Panc1 (cell line): Measurements from ENCODE around the gene GOLGA3. TPM values are rescaled to one million over a fixed set of nuclear protein-coding genes. Genes with fewer than 3 reads are reported as not detected.
A peak's percentile ranks its signal among the peaks of the same experiment; 100 is the strongest.
"Not testable (repeated sequence)": the region's sequence is repeated elsewhere in the genome, so short reads cannot be mapped to it uniquely, and the experiment has no call there.

Source experiments
- ATAC-seq: fragments of 200-7000 bp; cut with Tn5 transposase; 2 replicates; pipeline ENCODE4 v1.9.1; 2020; ENCODE audit warnings: mild to moderate bottlenecking, moderate library complexity
- BruUV-seq: library from RNA; stranded (reverse); fragments of 400-500 nt; replicated peaks from 2 replicates; lab custom pipeline; 2021; lab: Mats Ljungman, UMichigan
- CTCF ChIA-PET: fragments of 300-600 bp; sonication (Branson Sonifier 250); formaldehyde crosslinking; loops from one replicate; lab custom pipeline; 2022; ENCODE audit warnings: antibody characterized with exemption; lab: Charles Lee
- POLR2A ChIA-PET: fragments of 300-600 bp; sonication (Branson Sonifier 250); formaldehyde crosslinking; loops from one replicate; lab custom pipeline; 2022; ENCODE audit warnings: antibody characterized with exemption; lab: Charles Lee
- DNase-seq: peaks from one replicate; pipeline ENCODE4 v3.0.0-alpha.2; 2010; ENCODE audit warnings: low read depth, low spot score
- H3K27ac ChIP-seq: 2 replicates; pipeline ENCODE4 v1.5.1; 2011; ENCODE audit warnings: mild to moderate bottlenecking, low read length, inconsistent platforms
- H3K27me3 ChIP-seq: fragments of 200-500 bp; sonication (Bioruptor generic); 2 replicates; pipeline ENCODE4 v1.6.0; 2014; ENCODE audit warnings: low read length, inconsistent platforms; ENCODE audit not compliant: control insufficient read depth, insufficient read depth
- H3K36me3 ChIP-seq: fragments of 200-500 bp; sonication (Bioruptor generic); 2 replicates; pipeline ENCODE4 v1.5.1; 2014; ENCODE audit warnings: inconsistent platforms, mild to moderate bottlenecking, low read length, moderate library complexity; ENCODE audit not compliant: control insufficient read depth, insufficient read depth
- H3K4me1 ChIP-seq: 2 replicates; pipeline ENCODE4 v1.5.1; 2011; ENCODE audit warnings: inconsistent platforms, mild to moderate bottlenecking, low read length, moderate library complexity; ENCODE audit not compliant: control insufficient read depth, insufficient read depth
- H3K4me3 ChIP-seq, 2 experiments: 2 replicates each; pipeline ENCODE4 v1.5.1; 2011 to 2012; ENCODE audit warnings: low read depth in 2 of 2, low read length in 2 of 2, mild to moderate bottlenecking in 2 of 2, inconsistent platforms in 1 of 2, moderate library complexity in 1 of 2
- H3K9me3 ChIP-seq: fragments of 200-500 bp; sonication (Bioruptor generic); 2 replicates; pipeline ENCODE4 v1.5.1; 2014; ENCODE audit warnings: low read depth, mild to moderate bottlenecking, inconsistent platforms, low read length, moderate library complexity; ENCODE audit not compliant: control insufficient read depth, insufficient read depth
- POLR2AphosphoS5 ChIP-seq: IDR thresholded peaks from 2 replicates; pipeline ENCODE4 v1.6.1; 2012; ENCODE audit warnings: mild to moderate bottlenecking, low read depth, low read length, moderate library complexity
- SIN3A ChIP-seq: IDR thresholded peaks from 2 replicates; pipeline ENCODE4 v1.6.1; 2012; ENCODE audit warnings: low read depth, mild to moderate bottlenecking, low read length, moderate library complexity, borderline replicate concordance; ENCODE audit not compliant: insufficient read depth
- TCF7L2 ChIP-seq: IDR thresholded peaks from 2 replicates; pipeline ENCODE4 v1.6.1; 2011; ENCODE audit warnings: mild to moderate bottlenecking, low read depth, low read length, inconsistent platforms
- in situ Hi-C: cut with HindIII; loops from 2 replicates; pipeline ENCODE4 v1.10.0; 2016; ENCODE audit warnings: low sequenced_read_pairs, low pct_unique_long_range_greater_than_20kb
- intact Hi-C: fragments of 100-400 bp; cut with micrococcal nuclease; formaldehyde crosslinking; loops from one replicate; pipeline ENCODE4 v1.10.0; 2022; ENCODE audit not compliant: unreplicated experiment
- total RNA-seq: library from RNA; stranded (reverse); gene quantifications from one replicate; pipeline ENCODE4 v1.2.1, GENCODE V29; 2021; ENCODE audit not compliant: unreplicated experiment
- TF ChIP-seq, protein P1 (sequence below): fragments of 450-650 bp; IDR thresholded peaks from 2 replicates; pipeline ENCODE4 v1.5.1; 2017; ENCODE audit warnings: mild to moderate bottlenecking
- TF ChIP-seq, protein P2 (sequence below), 2 experiments: IDR thresholded peaks; 2 replicates each; pipeline ENCODE4 v1.6.1; 2011 to 2012; ENCODE audit warnings: low read depth in 2 of 2, control low read depth in 1 of 2, low read length in 1 of 2, mild to moderate bottlenecking in 1 of 2, moderate library complexity in 1 of 2; ENCODE audit not compliant: insufficient read depth in 1 of 2

GOLGA3 gene
- total RNA-seq, 1 experiment from 2014 or later, result 61.1 TPM

DNA sequence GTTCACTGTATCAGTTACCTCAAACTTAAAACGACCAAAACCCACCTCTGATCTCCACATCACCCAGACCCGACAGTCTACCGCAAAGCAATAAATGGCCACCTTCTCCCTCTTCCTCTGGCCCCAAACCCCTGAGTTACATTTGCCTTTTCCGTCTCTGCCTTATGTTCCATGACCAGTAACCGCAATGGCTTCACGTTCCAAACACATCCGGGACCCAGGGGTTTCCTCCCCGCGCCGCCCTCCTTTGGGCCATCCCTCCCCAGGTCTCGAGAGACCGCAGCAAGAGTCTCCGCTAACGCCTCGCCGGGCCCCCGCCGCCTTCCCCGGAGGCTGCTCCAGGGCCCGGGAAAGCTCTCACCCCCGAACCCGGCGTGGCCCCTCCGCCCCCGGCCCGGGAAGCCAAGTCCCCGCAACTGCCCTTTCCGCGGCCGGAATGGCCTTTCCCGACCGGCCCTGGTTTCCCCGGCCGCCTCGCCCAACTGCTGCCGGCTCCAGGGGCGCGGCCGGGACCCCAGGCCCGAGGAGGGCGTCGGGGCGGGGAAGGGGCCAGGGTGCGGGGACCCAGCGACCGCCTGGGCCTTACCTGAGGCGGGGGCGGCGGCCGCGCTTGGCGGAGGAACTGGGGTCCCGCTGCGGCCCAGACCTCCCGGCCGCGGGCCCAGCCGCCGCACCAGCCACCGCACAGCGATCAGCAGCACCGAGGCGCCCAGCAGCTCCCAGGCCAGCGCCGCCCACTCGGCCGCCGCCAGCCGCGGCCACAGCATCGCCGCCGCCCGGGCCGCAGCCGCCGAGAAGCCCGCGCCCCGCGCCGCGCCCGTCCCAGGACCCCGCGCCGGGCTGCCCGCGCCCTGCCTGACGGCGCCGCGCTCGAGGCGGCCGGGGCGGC is 67.4 kb downstream of the GOLGA3 start, which contains the start of gene ANKLE2:
Gene ANKLE2 (minus strand): TSS at position 801 of the 889 bp plus-strand sequence. CDS start 34 bp downstream, at position 767.
- peaks cover 8% of the 10 kb centered on the region for H3K36me3 ChIP-seq
- DNase-seq, result no peak
- CTCF ChIA-PET, result no interaction called here
- POLR2A ChIA-PET, result interaction anchor here (0.6 to 1.3 kb wide), 2 partner anchors 30 to 53 kb away, joined by 4 to 5 read pairs; no protein-coding TSS in a partner anchor
- H3K9me3 ChIP-seq, result no peaks in the 10 kb centered on the region
- H3K27ac ChIP-seq, result peak within 1 kb of the TSS; percentile 93
- H3K27me3 ChIP-seq, result no peaks in the 10 kb centered on the region
- in situ Hi-C loops, result no loop called here
- H3K4me3 ChIP-seq, result peak within 1 kb of the TSS; percentile 96 to 98
- TF ChIP-seq SIN3A (no peak), TCF7L2 (no peak)
- TF ChIP-seq, protein P1, sequence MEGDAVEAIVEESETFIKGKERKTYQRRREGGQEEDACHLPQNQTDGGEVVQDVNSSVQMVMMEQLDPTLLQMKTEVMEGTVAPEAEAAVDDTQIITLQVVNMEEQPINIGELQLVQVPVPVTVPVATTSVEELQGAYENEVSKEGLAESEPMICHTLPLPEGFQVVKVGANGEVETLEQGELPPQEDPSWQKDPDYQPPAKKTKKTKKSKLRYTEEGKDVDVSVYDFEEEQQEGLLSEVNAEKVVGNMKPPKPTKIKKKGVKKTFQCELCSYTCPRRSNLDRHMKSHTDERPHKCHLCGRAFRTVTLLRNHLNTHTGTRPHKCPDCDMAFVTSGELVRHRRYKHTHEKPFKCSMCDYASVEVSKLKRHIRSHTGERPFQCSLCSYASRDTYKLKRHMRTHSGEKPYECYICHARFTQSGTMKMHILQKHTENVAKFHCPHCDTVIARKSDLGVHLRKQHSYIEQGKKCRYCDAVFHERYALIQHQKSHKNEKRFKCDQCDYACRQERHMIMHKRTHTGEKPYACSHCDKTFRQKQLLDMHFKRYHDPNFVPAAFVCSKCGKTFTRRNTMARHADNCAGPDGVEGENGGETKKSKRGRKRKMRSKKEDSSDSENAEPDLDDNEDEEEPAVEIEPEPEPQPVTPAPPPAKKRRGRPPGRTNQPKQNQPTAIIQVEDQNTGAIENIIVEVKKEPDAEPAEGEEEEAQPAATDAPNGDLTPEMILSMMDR, result no peak
- no TSS peak for BruUV-seq
- no peaks in the 10 kb centered on the region; the same call in 1 of the 2 replicates for H3K4me1 ChIP-seq
- intact Hi-C loops, result no loop called here
- peak; percentile 74 for ATAC-seq

DNA sequence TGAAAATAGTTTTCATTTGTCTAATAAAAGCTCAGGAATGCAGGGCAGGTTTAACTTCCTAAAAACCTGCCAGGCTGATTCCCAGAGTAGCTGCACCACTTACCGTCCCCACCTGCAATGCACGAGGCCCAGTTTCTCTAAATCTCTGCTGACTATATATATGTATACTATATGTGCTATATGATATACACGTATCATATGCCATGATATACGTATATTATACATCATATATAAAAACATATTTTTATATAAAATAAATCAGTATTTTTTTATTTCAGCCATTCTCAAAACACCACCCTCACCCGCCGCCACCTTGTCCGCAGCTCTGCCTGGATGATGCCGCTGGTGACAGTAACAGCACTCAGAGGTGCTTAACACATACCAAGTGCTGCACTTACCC is 69.3 kb downstream of the GOLGA3 start:
- no peak overlapping the region for H3K27ac ChIP-seq
- H3K9me3 ChIP-seq, result no peaks in the 10 kb centered on the region
- BruUV-seq, result no TSS peak
- H3K4me1 ChIP-seq, result no peaks in the 10 kb centered on the region; the same call in 1 of the 2 replicates
- H3K27me3 ChIP-seq, result no peaks in the 10 kb centered on the region
- DNase-seq (no peak), ATAC-seq (no peak)
- ChIA-PET CTCF (no interaction called here), POLR2A (interaction anchor here (0.7 kb wide), 1 partner anchor 12 kb away, joined by 15 read pairs; no protein-coding TSS in a partner anchor)
- H3K36me3 ChIP-seq, result peaks cover 14% of the 10 kb centered on the region
- intact Hi-C loops, result no loop called here
- TF ChIP-seq, protein P1, result no peak
- TF ChIP-seq TCF7L2, result no peak
- TF ChIP-seq, protein P2, sequence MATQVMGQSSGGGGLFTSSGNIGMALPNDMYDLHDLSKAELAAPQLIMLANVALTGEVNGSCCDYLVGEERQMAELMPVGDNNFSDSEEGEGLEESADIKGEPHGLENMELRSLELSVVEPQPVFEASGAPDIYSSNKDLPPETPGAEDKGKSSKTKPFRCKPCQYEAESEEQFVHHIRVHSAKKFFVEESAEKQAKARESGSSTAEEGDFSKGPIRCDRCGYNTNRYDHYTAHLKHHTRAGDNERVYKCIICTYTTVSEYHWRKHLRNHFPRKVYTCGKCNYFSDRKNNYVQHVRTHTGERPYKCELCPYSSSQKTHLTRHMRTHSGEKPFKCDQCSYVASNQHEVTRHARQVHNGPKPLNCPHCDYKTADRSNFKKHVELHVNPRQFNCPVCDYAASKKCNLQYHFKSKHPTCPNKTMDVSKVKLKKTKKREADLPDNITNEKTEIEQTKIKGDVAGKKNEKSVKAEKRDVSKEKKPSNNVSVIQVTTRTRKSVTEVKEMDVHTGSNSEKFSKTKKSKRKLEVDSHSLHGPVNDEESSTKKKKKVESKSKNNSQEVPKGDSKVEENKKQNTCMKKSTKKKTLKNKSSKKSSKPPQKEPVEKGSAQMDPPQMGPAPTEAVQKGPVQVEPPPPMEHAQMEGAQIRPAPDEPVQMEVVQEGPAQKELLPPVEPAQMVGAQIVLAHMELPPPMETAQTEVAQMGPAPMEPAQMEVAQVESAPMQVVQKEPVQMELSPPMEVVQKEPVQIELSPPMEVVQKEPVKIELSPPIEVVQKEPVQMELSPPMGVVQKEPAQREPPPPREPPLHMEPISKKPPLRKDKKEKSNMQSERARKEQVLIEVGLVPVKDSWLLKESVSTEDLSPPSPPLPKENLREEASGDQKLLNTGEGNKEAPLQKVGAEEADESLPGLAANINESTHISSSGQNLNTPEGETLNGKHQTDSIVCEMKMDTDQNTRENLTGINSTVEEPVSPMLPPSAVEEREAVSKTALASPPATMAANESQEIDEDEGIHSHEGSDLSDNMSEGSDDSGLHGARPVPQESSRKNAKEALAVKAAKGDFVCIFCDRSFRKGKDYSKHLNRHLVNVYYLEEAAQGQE (IDR thresholded peaks at IDR 0.05; ENCODE audit: insufficient read depth in 1 of 2, low read depth in 2 of 2, low read length in 1 of 2), result no peak
- no peak for TF ChIP-seq SIN3A
- TF ChIP-seq POLR2AphosphoS5, result no peak
- no peak overlapping the region; a peak in 1 of 4 replicates for H3K4me3 ChIP-seq
- in situ Hi-C loops, result no loop called here

DNA sequence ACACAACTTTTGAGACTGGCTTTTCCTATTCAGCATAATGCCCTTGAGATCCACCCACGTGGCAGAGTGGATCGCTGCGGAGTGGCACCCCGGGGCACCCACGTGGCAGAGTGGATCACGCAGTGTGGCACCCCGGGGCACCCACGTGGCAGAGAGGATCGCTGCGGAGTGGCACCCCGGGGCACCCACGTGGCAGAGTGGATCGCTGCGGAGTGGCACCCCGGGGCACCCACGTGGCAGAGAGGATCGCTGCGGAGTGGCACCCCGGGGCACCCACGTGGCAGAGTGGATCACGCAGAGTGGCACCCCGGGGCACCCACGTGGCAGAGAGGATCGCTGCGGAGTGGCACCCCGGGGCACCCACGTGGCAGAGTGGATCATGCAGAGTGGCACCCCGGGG is 69.8 kb downstream of the GOLGA3 start:
- intact Hi-C loops, CTCF ChIA-PET, BruUV-seq, H3K4me1 ChIP-seq, H3K27ac ChIP-seq, DNase-seq, H3K9me3 ChIP-seq, in situ Hi-C loops, ATAC-seq, H3K27me3 ChIP-seq, POLR2A ChIA-PET, H3K4me3 ChIP-seq: not testable (repeated sequence)
- peaks cover 17% of the 10 kb centered on the region for H3K36me3 ChIP-seq
